SK-N-SH treated with all-trans-retinoic acid at 6 μM for 48 hours (cell line): Measurements from ENCODE around the gene IMMP2L.
A peak's percentile ranks its signal among the peaks of the same experiment; 100 is the strongest.
"Not testable (repeated sequence)": the region's sequence is repeated elsewhere in the genome, so short reads cannot be mapped to it uniquely, and the experiment has no call there.

ENCODE experiments used
- ATAC-seq: fragments of 200-7000 bp; cut with Tn5 transposase; 3 replicates; pipeline ENCODE4 v1.9.1; 2020; ENCODE audit warnings: mild to moderate bottlenecking, moderate library complexity
- BACH2 ChIP-seq: fragments of 250-450 bp; sonication (Bioruptor Pico); IDR thresholded peaks from 2 replicates; pipeline ENCODE4 v1.9.0; 2021; ENCODE audit warnings: mild to moderate bottlenecking, borderline replicate concordance
- CREB5 ChIP-seq: fragments of 250-450 bp; sonication (Bioruptor Pico); IDR thresholded peaks from 2 replicates; pipeline ENCODE4 v1.5.1; 2020; ENCODE audit warnings: low read depth, mild to moderate bottlenecking, moderate library complexity
- CSDC2 ChIP-seq: fragments of 250-450 bp; sonication (Bioruptor Pico); IDR thresholded peaks from 2 replicates; pipeline ENCODE4 v1.5.0; 2020; ENCODE audit warnings: mild to moderate bottlenecking, moderate library complexity
- CSRNP3 ChIP-seq: fragments of 250-450 bp; sonication (Bioruptor Pico); IDR thresholded peaks from 2 replicates; pipeline ENCODE4 v1.5.1; 2021; ENCODE audit warnings: mild to moderate bottlenecking, moderate library complexity
- GLIS3 ChIP-seq: fragments of 250-450 bp; sonication (Bioruptor Pico); IDR thresholded peaks from 2 replicates; pipeline ENCODE4 v1.5.0; 2020; ENCODE audit warnings: mild to moderate bottlenecking, moderate library complexity
- ISL1 ChIP-seq: fragments of 250-450 bp; sonication (Bioruptor Pico); IDR thresholded peaks from 2 replicates; pipeline ENCODE4 v2.1.2; 2022; ENCODE audit warnings: mild to moderate bottlenecking, moderate library complexity
- OSR1 ChIP-seq: fragments of 250-450 bp; sonication (Bioruptor Pico); IDR thresholded peaks from 2 replicates; pipeline ENCODE4 v1.8.0; 2022; ENCODE audit warnings: moderate library complexity, mild to moderate bottlenecking, inconsistent platforms
- PATZ1 ChIP-seq: fragments of 250-450 bp; sonication (Bioruptor Pico); IDR thresholded peaks from 2 replicates; pipeline ENCODE4 v1.8.0; 2020; ENCODE audit warnings: mild to moderate bottlenecking, moderate library complexity, borderline replicate concordance
- POU6F1 ChIP-seq: fragments of 250-450 bp; sonication (Bioruptor Pico); IDR thresholded peaks from 2 replicates; pipeline ENCODE4 v1.8.0; 2021; ENCODE audit warnings: low read depth, mild to moderate bottlenecking, moderate library complexity, borderline replicate concordance
- PPARA ChIP-seq: fragments of 250-450 bp; sonication (Bioruptor Pico); IDR thresholded peaks from 2 replicates; pipeline ENCODE4 v1.5.0; 2020; ENCODE audit warnings: mild to moderate bottlenecking, borderline replicate concordance
- RARB ChIP-seq: fragments of 250-450 bp; sonication (Bioruptor Pico); IDR thresholded peaks from 2 replicates; pipeline ENCODE4 v1.8.0; 2021; ENCODE audit warnings: mild to moderate bottlenecking, moderate library complexity
- SNAI2 ChIP-seq: fragments of 250-450 bp; sonication (Bioruptor Pico); IDR thresholded peaks from 2 replicates; pipeline ENCODE4 v1.5.0; 2020; ENCODE audit warnings: mild to moderate bottlenecking, moderate library complexity
- TCF4 ChIP-seq: fragments of 250-450 bp; sonication (Bioruptor Pico); IDR thresholded peaks from 2 replicates; pipeline ENCODE4 v1.8.0; 2021; ENCODE audit warnings: mild to moderate bottlenecking, moderate library complexity, borderline replicate concordance
- TOX ChIP-seq: fragments of 250-450 bp; sonication (Bioruptor Pico); IDR thresholded peaks from 2 replicates; pipeline ENCODE4 v1.8.0; 2021; ENCODE audit warnings: mild to moderate bottlenecking, moderate library complexity, borderline replicate concordance
- TSHZ2 ChIP-seq: fragments of 250-450 bp; sonication (Bioruptor Pico); IDR thresholded peaks from 2 replicates; pipeline ENCODE4 v1.5.0; 2020; ENCODE audit warnings: mild to moderate bottlenecking, moderate library complexity
- ZC3H10 ChIP-seq: fragments of 250-450 bp; sonication (Bioruptor Pico); IDR thresholded peaks from 2 replicates; pipeline ENCODE4 v1.5.1; 2021; ENCODE audit warnings: mild to moderate bottlenecking, moderate library complexity
- ZFP3 ChIP-seq: fragments of 250-450 bp; sonication (Bioruptor Pico); IDR thresholded peaks from 2 replicates; pipeline ENCODE4 v1.5.0; 2020; ENCODE audit warnings: mild to moderate bottlenecking, moderate library complexity
- ZNF565 ChIP-seq: fragments of 450-650 bp; formaldehyde crosslinking; conservative IDR thresholded peaks from 2 replicates; pipeline ENCODE4 v1.5.0; 2020; ENCODE audit warnings: low read depth, mild to moderate bottlenecking, moderate library complexity
- ZNF70 ChIP-seq: fragments of 450-650 bp; formaldehyde crosslinking; IDR thresholded peaks from 2 replicates; pipeline ENCODE4 v1.5.0; 2020; ENCODE audit warnings: mild to moderate bottlenecking, moderate library complexity
- ZNF8 ChIP-seq: fragments of 450-650 bp; formaldehyde crosslinking; IDR thresholded peaks from 2 replicates; pipeline ENCODE4 v1.5.0; 2020; ENCODE audit warnings: mild to moderate bottlenecking, moderate library complexity

IMMP2L gene

GRCh38 chr7:111561904-111562732 is at the start of gene IMMP2L:
IMMP2L (minus strand) TSS chr7:111562492.
- TF ChIP-seq POU6F1 (CRISPR knock-in tag): no peak
- TF ChIP-seq TCF4 (CRISPR knock-in tag): peak; percentile 42; the same call in 1 of the 2 replicates
- TF ChIP-seq ZNF8 (CRISPR knock-in tag): no peak
- TF ChIP-seq SNAI2 (CRISPR knock-in tag): 0 out of 2 replicates have a peak, but pooled peaks have one; percentile 66
- no peak for TF ChIP-seq CREB5 (CRISPR knock-in tag)
- 0 out of 2 replicates have a peak, but pooled peaks have one; percentile 65 for TF ChIP-seq TSHZ2 (CRISPR knock-in tag)
- peak; percentile 70; the same call in 1 of the 2 replicates for TF ChIP-seq ZNF565 (CRISPR knock-in tag)
- 0 out of 2 replicates have a peak, but pooled peaks have one; percentile 45 for TF ChIP-seq ZFP3
- TF ChIP-seq ZC3H10: no peak
- peak; percentile 19; the same call in 1 of the 2 replicates for TF ChIP-seq ZNF70 (CRISPR knock-in tag)
- no peak for TF ChIP-seq RARB
- TF ChIP-seq BACH2 (CRISPR knock-in tag): 0 out of 2 replicates have a peak, but pooled peaks have one; percentile 4
- TF ChIP-seq GLIS3 (CRISPR knock-in tag): no peak
- TF ChIP-seq TOX (CRISPR knock-in tag): no peak
- TF ChIP-seq OSR1: no peak
- TF ChIP-seq CSRNP3: no peak
- peak; percentile 71; the same call in 1 of the 2 replicates for TF ChIP-seq PATZ1
- no peak for TF ChIP-seq PPARA (CRISPR knock-in tag)
- TF ChIP-seq CSDC2 (CRISPR knock-in tag): no peak
- TF ChIP-seq ISL1 (CRISPR knock-in tag): no peak
- peak; percentile 93 for ATAC-seq

- not testable (repeated sequence) for ATAC-seq
These were observed 47.4 kb upstream of the IMMP2L start for GRCh38 chr7:111609483-111610254.
